Naive thymus-derived CD4-positive, alpha-beta T cell (primary cell): ENCODE measurements around the gene NOL8. TPM values are rescaled to one million over a fixed set of nuclear protein-coding genes. Genes with fewer than 3 reads are reported as not detected.

ENCODE experiments used
- ATAC-seq: fragments of 150-1000 bp; cut with Tn5 transposase; 2 replicates; pipeline ENCODE4 v1.10.0; 2021; ENCODE audit warnings: mild to moderate bottlenecking, moderate library complexity
- CTCF ChIA-PET: fragments of 350-600 bp; sonication (Branson Sonifier 250); formaldehyde crosslinking; loops from one replicate; lab custom pipeline; 2021; ENCODE audit warnings: antibody characterized with exemption; lab: Charles Lee
- POLR2A ChIA-PET: fragments of 350-600 bp; sonication (Branson Sonifier 250); formaldehyde crosslinking; loops from one replicate; lab custom pipeline; 2021; ENCODE audit warnings: antibody characterized with exemption, inconsistent platforms; lab: Charles Lee
- DNase-seq, 9 donors: peaks; one replicate each; pipeline versions ENCODE4 v3.0.0 to v3.0.0-alpha.2; 2020 to 2022; ENCODE audit warnings: mixed read lengths in 1 of 9
- H3K27ac ChIP-seq: one replicate; pipeline ENCODE4 v1.7.0; 2013; ENCODE audit warnings: mild to moderate bottlenecking, low read depth, low read length, moderate library complexity
- H3K27me3 ChIP-seq, 2 donors: one replicate each; pipeline ENCODE4 v1.7.0; 2013; ENCODE audit warnings: low read length in 2 of 2, mild to moderate bottlenecking in 2 of 2, moderate library complexity in 2 of 2; ENCODE audit not compliant: control insufficient read depth in 2 of 2, insufficient read depth in 2 of 2
- H3K36me3 ChIP-seq, 3 experiments: 1 replicate in 2 of 3; 2 replicates in 1 of 3; pipeline ENCODE4 v1.7.0; 2013; ENCODE audit warnings: low read length in 3 of 3, mild to moderate bottlenecking in 3 of 3, moderate library complexity in 1 of 3; ENCODE audit not compliant: insufficient read depth in 3 of 3, control insufficient read depth in 2 of 3
- H3K4me1 ChIP-seq, 2 donors: one replicate each; pipeline ENCODE4 v1.7.0; 2013; ENCODE audit warnings: low read length in 2 of 2, mild to moderate bottlenecking in 2 of 2, moderate library complexity in 1 of 2; ENCODE audit not compliant: control insufficient read depth in 2 of 2, insufficient read depth in 2 of 2
- H3K4me3 ChIP-seq: 2 replicates; pipeline ENCODE4 v1.7.0; 2013; ENCODE audit warnings: mild to moderate bottlenecking, low read length
- H3K9me3 ChIP-seq, 3 experiments: 1 replicate in 2 of 3; 2 replicates in 1 of 3; pipeline ENCODE4 v1.7.0; 2013; ENCODE audit warnings: low read length in 3 of 3; ENCODE audit not compliant: control insufficient read depth in 2 of 3
- H3K27ac Mint-ChIP-seq, 9 donors: one replicate each; pipeline ENCODE4 v1.8.0; 2020 to 2022; ENCODE audit warnings: mixed read lengths in 9 of 9, mild to moderate bottlenecking in 8 of 9, moderate library complexity in 5 of 9, inconsistent platforms in 2 of 9
- H3K27me3 Mint-ChIP-seq, 5 donors: one replicate each; pipeline ENCODE4 v1.8.0; 2021 to 2022; ENCODE audit warnings: mixed read lengths in 5 of 5, mild to moderate bottlenecking in 1 of 5
- H3K36me3 Mint-ChIP-seq, 5 donors: one replicate each; pipeline ENCODE4 v1.8.0; 2020 to 2022; ENCODE audit warnings: mixed read lengths in 5 of 5, mild to moderate bottlenecking in 3 of 5, inconsistent platforms in 1 of 5
- H3K4me1 Mint-ChIP-seq, 7 donors: one replicate each; pipeline ENCODE4 v1.8.0; 2020 to 2022; ENCODE audit warnings: mixed read lengths in 7 of 7, mild to moderate bottlenecking in 3 of 7, inconsistent platforms in 1 of 7
- H3K4me3 Mint-ChIP-seq, 10 donors: one replicate each; pipeline ENCODE4 v1.8.0; 2020 to 2022; ENCODE audit warnings: mild to moderate bottlenecking in 10 of 10, mixed read lengths in 10 of 10, moderate library complexity in 6 of 10, inconsistent platforms in 2 of 10
- H3K9me3 Mint-ChIP-seq, 11 donors: one replicate each; pipeline ENCODE4 v1.8.0; 2020 to 2022; ENCODE audit warnings: mixed read lengths in 11 of 11, mild to moderate bottlenecking in 4 of 11, inconsistent platforms in 1 of 11, moderate library complexity in 1 of 11
- intact Hi-C, 2 donors: fragments of 100-400 bp; cut with micrococcal nuclease; formaldehyde crosslinking; loops; one replicate each; pipeline ENCODE4 v1.15.1; 2023
- polyA plus RNA-seq, 2 donors: library from polyadenylated mRNA; unstranded; fragments of 300-500 nt; fragmentation: Illumina TruSeq; gene quantifications; one replicate each; pipeline ENCODE4 v1.2.3, GENCODE V29; 2021
- total RNA-seq, 6 experiments: library from RNA in 5 of 6; stranded (reverse) in 5 of 6; gene quantifications; 1 replicate in 5 of 6; 2 replicates in 1 of 6; pipeline ENCODE4 v1.2.3 and lab custom pipeline; 2021 to 2026

NOL8 gene
- total and polyA plus RNA-seq, 7 experiments from 2014 or later: 25.4 to 115 (median 63.4) TPM

GRCh38 chr9:92299116-92299515, 26.0 kb downstream of the NOL8 start:
- Histone ChIP-seq H3K4me3 (no peak overlapping the region), H3K9me3 (no peaks in the 10 kb centered on the region), H3K4me1 (peaks cover 4 to 10% of the 10 kb centered on the region in 2 donors), H3K27ac (no peak overlapping the region), H3K36me3 (peaks cover 9 to 62% (median 17%) of the 10 kb centered on the region in 3 experiments), H3K27me3 (no peaks in the 10 kb centered on the region)
- peaks cover 13 to 29% (median 25%) of the 10 kb centered on the region in 5 donors for H3K36me3 Mint-ChIP-seq
- intact Hi-C loops: loop anchor here (10.0 kb wide), 2 partner anchors 184 to 576 kb away; partner anchors contain the start of genes SPTLC1 (in 1 of the 2) and ZNF484 (in 1 of the 2)
- peak overlapping the region in 4 of 9 donors; percentile 42 to 76 (median 56) for H3K27ac Mint-ChIP-seq
- H3K9me3 Mint-ChIP-seq: no peaks in the 10 kb centered on the region
- peak overlapping the region in 1 of 10 donors; percentile 9 for H3K4me3 Mint-ChIP-seq
- peaks cover 7 to 39% (median 23%) of the 10 kb centered on the region in 7 donors for H3K4me1 Mint-ChIP-seq
- ATAC-seq (no peak), DNase-seq (no peak)
- ChIA-PET POLR2A (interaction anchor here (1.7 kb wide), 1 partner anchor 26 kb away, joined by 4 read pairs; the partner anchor contains the start of gene NOL8), CTCF (no interaction called here)
- H3K27me3 Mint-ChIP-seq: no peaks in the 10 kb centered on the region

GRCh38 chr9:92298036-92298435, 27.1 kb downstream of the NOL8 start:
- DNase-seq (no peak), ATAC-seq (no peak)
- Histone ChIP-seq H3K4me1 (peaks cover 5 to 12% of the 10 kb centered on the region in 2 donors), H3K9me3 (no peaks in the 10 kb centered on the region), H3K36me3 (peaks cover 8 to 51% (median 17%) of the 10 kb centered on the region in 3 experiments), H3K27ac (peak overlapping the region; percentile 32), H3K4me3 (no peak overlapping the region), H3K27me3 (no peaks in the 10 kb centered on the region)
- Mint-ChIP-seq H3K9me3 (peaks cover 0 to 4% (median 0%) of the 10 kb centered on the region in 11 donors), H3K36me3 (peaks cover 13 to 28% (median 21%) of the 10 kb centered on the region in 5 donors), H3K27ac (peak overlapping the region in 7 of 9 donors; percentile 56 to 86 (median 72)), H3K4me1 (peaks cover 8 to 39% (median 32%) of the 10 kb centered on the region in 7 donors), H3K4me3 (peak overlapping the region in 5 of 10 donors; percentile 26 to 66 (median 47)), H3K27me3 (no peaks in the 10 kb centered on the region)
- ChIA-PET CTCF (no interaction called here), POLR2A (no interaction called here)
- intact Hi-C loops: loop anchor here (10.0 kb wide), 2 partner anchors 183 to 577 kb away; partner anchors contain the start of genes SPTLC1 (in 1 of the 2) and ZNF484 (in 1 of the 2)

- H3K36me3 ChIP-seq: peaks cover 8 to 47% (median 17%) of the 10 kb centered on the region in 3 experiments
- intact Hi-C loops: loop anchor here (10.0 kb wide), 2 partner anchors 183 to 577 kb away; partner anchors contain the start of genes SPTLC1 (in 1 of the 2) and ZNF484 (in 1 of the 2)
- no peak for ATAC-seq
- no peaks in the 10 kb centered on the region for H3K27me3 ChIP-seq
- CTCF ChIA-PET: no interaction called here
- POLR2A ChIA-PET: interaction anchor here (0.6 kb wide), 1 partner anchor 16 kb away, joined by 4 read pairs; no protein-coding TSS in a partner anchor
- peaks cover 8 to 16% of the 10 kb centered on the region in 2 donors for H3K4me1 ChIP-seq
- peaks cover 0 to 4% (median 0%) of the 10 kb centered on the region in 11 donors for H3K9me3 Mint-ChIP-seq
- no peak overlapping the region for H3K4me3 ChIP-seq
- peak overlapping the region in 8 of 9 donors; percentile 56 to 86 (median 72) for H3K27ac Mint-ChIP-seq
- H3K36me3 Mint-ChIP-seq: peaks cover 10 to 25% (median 17%) of the 10 kb centered on the region in 5 donors
- peak overlapping the region; percentile 32 for H3K27ac ChIP-seq
- H3K9me3 ChIP-seq: no peaks in the 10 kb centered on the region
- no peaks in the 10 kb centered on the region for H3K27me3 Mint-ChIP-seq
- H3K4me1 Mint-ChIP-seq: peaks cover 12 to 42% (median 37%) of the 10 kb centered on the region in 7 donors
- DNase-seq: no peak
- peak overlapping the region in 5 of 10 donors; percentile 26 to 66 (median 47) for H3K4me3 Mint-ChIP-seq
Observed at GRCh38 chr9:92297611-92298010, 27.5 kb downstream of the NOL8 start.

- peaks cover 4 to 32% (median 9%) of the 10 kb centered on the region in 3 experiments for H3K36me3 ChIP-seq
- no peak overlapping the region for H3K27ac ChIP-seq
- H3K4me3 ChIP-seq: no peak overlapping the region
- Mint-ChIP-seq H3K27ac (peak overlapping the region in 8 of 9 donors; percentile 20 to 100 (median 69)), H3K9me3 (peaks cover 0 to 4% (median 0%) of the 10 kb centered on the region in 11 donors), H3K27me3 (no peaks in the 10 kb centered on the region), H3K36me3 (peaks cover 8 to 24% (median 17%) of the 10 kb centered on the region in 5 donors), H3K4me1 (peaks cover 21 to 59% (median 53%) of the 10 kb centered on the region in 7 donors), H3K4me3 (peak overlapping the region in 3 of 10 donors; percentile 12 to 68 (median 29))
- CTCF ChIA-PET: no interaction called here
- ATAC-seq (no peak), DNase-seq (no peak)
- no peaks in the 10 kb centered on the region for H3K27me3 ChIP-seq
- H3K9me3 ChIP-seq: no peaks in the 10 kb centered on the region
- H3K4me1 ChIP-seq: peaks cover 17 to 30% of the 10 kb centered on the region in 2 donors
- POLR2A ChIA-PET: interaction anchor here (0.7 kb wide), 1 partner anchor 14 kb away, joined by 3 read pairs; no protein-coding TSS in a partner anchor
- intact Hi-C loops: loop anchor here (10.0 kb wide), 2 partner anchors 181 to 579 kb away; partner anchors contain the start of genes SPTLC1 (in 1 of the 2) and ZNF484 (in 1 of the 2)
Observed at GRCh38 chr9:92295827-92296258, 29.3 kb downstream of the NOL8 start.

GRCh38 chr9:92295240-92295790, 29.8 kb downstream of the NOL8 start:
- Histone ChIP-seq H3K27ac (no peak overlapping the region), H3K4me3 (no peak overlapping the region), H3K36me3 (peaks cover 0 to 27% (median 3%) of the 10 kb centered on the region in 3 experiments), H3K27me3 (no peaks in the 10 kb centered on the region), H3K9me3 (no peaks in the 10 kb centered on the region), H3K4me1 (peaks cover 17 to 30% of the 10 kb centered on the region in 2 donors)
- Mint-ChIP-seq H3K4me1 (peaks cover 23 to 63% (median 55%) of the 10 kb centered on the region in 7 donors), H3K36me3 (peaks cover 8 to 24% (median 19%) of the 10 kb centered on the region in 5 donors), H3K4me3 (peak overlapping the region in 6 of 10 donors; percentile 18 to 94 (median 42)), H3K9me3 (peaks cover 0 to 4% (median 0%) of the 10 kb centered on the region in 11 donors), H3K27me3 (no peaks in the 10 kb centered on the region), H3K27ac (peak overlapping the region; percentile 36 to 100 (median 68))
- POLR2A ChIA-PET: interaction anchor here (0.7 to 1.3 kb wide), 3 partner anchors 13 to 31 kb away, joined by 3 to 5 read pairs (median 4); partner anchors contain the start of gene CENPP
- intact Hi-C loops: loop anchor here (10.0 kb wide), 2 partner anchors 181 to 579 kb away; partner anchors contain the start of genes SPTLC1 (in 1 of the 2) and ZNF484 (in 1 of the 2)
- ATAC-seq (no peak), DNase-seq (no peak)
- CTCF ChIA-PET: no interaction called here

GRCh38 chr9:92294297-92294676, 30.9 kb downstream of the NOL8 start:
- peak overlapping the region; percentile 61 for H3K4me3 ChIP-seq
- no peaks in the 10 kb centered on the region for H3K9me3 ChIP-seq
- Mint-ChIP-seq H3K27me3 (no peaks in the 10 kb centered on the region), H3K9me3 (peaks cover 0 to 4% (median 0%) of the 10 kb centered on the region in 11 donors), H3K36me3 (peaks cover 7 to 30% (median 23%) of the 10 kb centered on the region in 5 donors), H3K4me3 (peak overlapping the region; percentile 85 to 99 (median 98)), H3K27ac (peak overlapping the region; percentile 95 to 100 (median 98)), H3K4me1 (peaks cover 23 to 68% (median 63%) of the 10 kb centered on the region in 7 donors)
- POLR2A ChIA-PET: interaction anchor here (1.0 to 1.3 kb wide), 3 partner anchors 12 to 178 kb away, joined by 3 to 5 read pairs (median 4); partner anchors contain the start of gene CENPP
- intact Hi-C loops: loop anchor here (1.0 to 10.0 kb wide), 6 partner anchors 27 to 1158 kb away; partner anchors contain the start of genes FAM120A (in 1 of the 2), FAM120AOS (in 1 of the 2), SPTLC1 (in 1 of the 2) and ZNF484 (in 1 of the 2)
- peaks cover 17 to 33% of the 10 kb centered on the region in 2 donors for H3K4me1 ChIP-seq
- no peak for ATAC-seq
- peak in 1 of 9 donors; percentile 8 for DNase-seq
- no peaks in the 10 kb centered on the region for H3K27me3 ChIP-seq
- peaks cover 0 to 16% (median 3%) of the 10 kb centered on the region in 3 experiments for H3K36me3 ChIP-seq
- CTCF ChIA-PET: no interaction called here
- H3K27ac ChIP-seq: peak overlapping the region; percentile 78
